ENCODE measurements around the gene HHAT.
"Not testable (repeated sequence)": the region's sequence is repeated elsewhere in the genome, so short reads cannot be mapped to it uniquely, and the experiment has no call there.

HHAT gene

GRCh38 chr1:210377731-210378333 lies 49.1 kb downstream of the HHAT start:
- H3K4me3 ChIP-seq (ENCODE audit: low read depth, low read length): no peak overlapping the region

DNA sequence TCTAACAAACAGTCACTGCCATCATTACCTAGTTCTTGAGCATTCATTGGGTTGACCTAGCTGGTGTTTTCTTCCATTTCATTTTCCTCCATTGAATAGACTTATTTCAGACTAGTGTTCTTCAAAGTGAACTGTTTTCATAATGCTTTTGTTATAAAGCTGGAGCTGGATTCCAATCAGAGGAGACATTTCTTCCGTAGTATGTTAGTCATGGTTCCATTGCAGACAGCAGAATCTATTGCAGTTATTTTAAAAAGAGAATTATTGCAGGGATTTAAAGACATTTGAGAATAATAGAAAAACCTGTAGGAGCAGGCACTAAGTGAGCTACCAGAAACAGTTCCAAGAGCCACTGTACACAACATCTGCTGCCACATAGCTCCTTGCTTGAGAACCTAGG lies 50.0 kb downstream of the HHAT start:
- no peak overlapping the region for H3K4me3 ChIP-seq (ENCODE audit: low read depth, low read length)
- DNase-seq (ENCODE audit: low read depth): no peak

More at GRCh38 chr1:210377731-210378333, 49.1 kb downstream of the HHAT start:
- no peak for DNase-seq (ENCODE audit: low read depth)

DNA sequence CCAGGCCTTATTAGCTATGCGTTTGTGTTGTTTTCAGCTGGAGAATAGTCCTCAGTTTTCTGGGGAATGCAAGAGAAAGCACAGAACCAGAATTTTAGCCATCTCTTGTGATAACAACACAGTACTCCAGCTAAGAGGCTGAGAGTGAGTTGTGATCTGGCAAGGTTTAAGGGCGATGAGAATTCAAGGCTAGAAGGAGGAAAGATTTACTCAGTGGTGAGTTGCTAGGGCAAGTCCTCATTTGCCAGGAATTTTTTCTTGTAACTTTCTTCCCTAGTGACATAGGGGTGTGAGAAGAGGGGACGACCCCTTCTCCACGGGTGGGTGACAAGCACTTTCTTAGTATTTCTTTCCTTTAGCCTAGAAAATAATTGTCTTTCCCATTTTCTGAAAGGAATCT lies 53.2 kb downstream of the HHAT start:
- no peak for DNase-seq (ENCODE audit: low read depth)
- H3K4me3 ChIP-seq (ENCODE audit: low read depth, low read length): no peak overlapping the region

GRCh38 chr1:210384625-210385024 lies 55.9 kb downstream of the HHAT start:
- no peak for DNase-seq (ENCODE audit: low read depth)
- H3K4me3 ChIP-seq (ENCODE audit: low read depth, low read length): no peak overlapping the region

GRCh38 chr1:210385228-210385627 lies 56.5 kb downstream of the HHAT start:
- no peak overlapping the region for H3K4me3 ChIP-seq (ENCODE audit: low read depth, low read length)
- DNase-seq (ENCODE audit: low read depth): no peak

GRCh38 chr1:210394281-210394821 lies 65.6 kb downstream of the HHAT start:
- H3K4me3 ChIP-seq (ENCODE audit: low read depth, low read length): no peak overlapping the region
- DNase-seq (ENCODE audit: low read depth): peak; percentile 74

DNA sequence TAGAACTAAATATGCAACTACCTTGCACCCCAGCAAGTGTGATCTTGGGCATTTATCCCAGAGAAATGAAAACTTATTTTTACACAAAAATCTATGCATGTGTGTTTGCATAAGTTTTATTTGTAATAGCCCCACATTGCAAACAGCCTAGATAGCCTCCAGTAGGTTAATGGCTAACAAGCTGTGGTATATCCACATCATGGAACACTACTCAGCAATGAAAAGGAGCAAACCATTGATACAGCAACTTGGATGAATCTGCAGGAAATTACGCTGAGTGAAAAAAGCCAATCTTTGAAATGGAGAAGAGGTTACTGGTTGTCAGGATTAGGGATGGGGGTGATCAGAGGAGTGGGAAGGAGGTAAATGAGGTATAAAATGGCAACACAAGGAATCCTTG lies 67.8 kb downstream of the HHAT start:
- DNase-seq (ENCODE audit: low read depth): no peak
- H3K4me3 ChIP-seq (ENCODE audit: low read depth, low read length): no peak overlapping the region

GRCh38 chr1:210397252-210397651 lies 68.5 kb downstream of the HHAT start:
- no peak overlapping the region for H3K4me3 ChIP-seq (ENCODE audit: low read depth, low read length)
- DNase-seq (ENCODE audit: low read depth): no peak

- DNase-seq (ENCODE audit: low read depth): no peak
- H3K4me3 ChIP-seq (ENCODE audit: low read depth, low read length): no peak overlapping the region
These were observed 69.0 kb downstream of the HHAT start for GRCh38 chr1:210397681-210398080.

DNA sequence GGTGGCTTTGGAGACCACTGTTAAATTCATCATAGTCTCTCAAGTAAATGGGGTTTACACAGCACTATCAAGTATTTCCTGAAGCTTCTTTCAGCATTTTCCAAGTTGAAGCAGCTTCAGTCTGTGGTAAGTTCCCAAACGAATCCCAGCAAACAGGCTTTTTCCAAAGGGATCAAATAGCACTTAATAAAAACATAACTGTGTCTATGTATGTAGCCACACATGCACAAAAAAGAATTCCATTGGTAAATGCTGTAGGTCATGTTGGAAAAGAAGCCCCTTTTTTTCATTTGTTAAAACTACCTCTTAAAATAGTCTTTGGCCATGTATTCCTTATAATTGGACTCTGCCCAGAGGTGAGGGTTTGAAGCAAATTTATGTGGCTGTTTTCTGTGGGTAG lies 69.8 kb downstream of the HHAT start:
- no peak for DNase-seq (ENCODE audit: low read depth)
- no peak overlapping the region for H3K4me3 ChIP-seq (ENCODE audit: low read depth, low read length)

DNA sequence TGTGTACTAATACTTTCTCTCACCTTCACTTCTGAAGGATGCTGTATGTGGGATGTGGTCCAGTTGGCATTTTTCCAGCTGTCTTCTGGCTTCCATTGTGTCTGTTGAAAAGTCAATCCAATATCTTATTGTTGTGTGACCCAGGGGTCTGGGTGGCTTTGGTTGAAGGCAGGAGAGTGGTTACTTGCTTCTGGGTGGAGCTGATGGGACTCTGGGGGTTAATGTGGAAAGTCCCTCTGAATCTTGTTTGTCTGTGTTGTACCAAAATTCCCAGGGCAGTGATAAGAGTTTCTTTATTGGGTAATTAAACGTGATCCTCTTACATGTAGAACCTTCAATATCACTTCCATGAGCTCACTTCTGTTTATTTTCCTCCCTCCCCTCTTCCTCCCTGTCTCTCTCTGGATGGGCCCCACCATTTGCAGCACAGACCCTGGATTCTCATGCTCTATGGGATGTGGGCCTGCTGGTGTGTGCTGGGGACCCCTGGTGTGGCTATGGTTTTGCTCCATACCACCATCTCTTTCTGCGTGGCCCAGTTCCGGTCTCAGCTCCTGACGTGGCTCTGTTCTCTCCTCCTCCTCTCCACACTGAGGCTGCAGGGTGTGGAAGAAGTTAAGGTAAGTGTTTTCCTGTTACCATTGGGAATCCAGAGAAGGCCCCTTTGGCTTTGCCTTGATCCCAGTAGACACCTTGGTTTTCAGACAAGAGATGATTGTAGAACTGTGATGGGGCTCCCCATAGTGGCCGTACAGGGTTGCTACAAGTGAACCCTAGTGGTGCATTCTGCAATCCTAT lies 71.5 kb downstream of the HHAT start:
- DNase-seq (ENCODE audit: low read depth): no peak
- no peak overlapping the region for H3K4me3 ChIP-seq (ENCODE audit: low read depth, low read length)

- no peak overlapping the region for H3K4me3 ChIP-seq (ENCODE audit: low read depth, low read length)
- DNase-seq (ENCODE audit: low read depth): no peak
These were observed 73.9 kb downstream of the HHAT start for GRCh38 chr1:210402560-210402959.

GRCh38 chr1:210405316-210405715 lies 76.6 kb downstream of the HHAT start:
- no peak overlapping the region for H3K4me3 ChIP-seq (ENCODE audit: low read depth, low read length)
- no peak for DNase-seq (ENCODE audit: low read depth)

GRCh38 chr1:210406341-210406740 lies 77.6 kb downstream of the HHAT start:
- not testable (repeated sequence) for DNase-seq (ENCODE audit: low read depth); H3K4me3 ChIP-seq (ENCODE audit: low read depth, low read length)

DNA sequence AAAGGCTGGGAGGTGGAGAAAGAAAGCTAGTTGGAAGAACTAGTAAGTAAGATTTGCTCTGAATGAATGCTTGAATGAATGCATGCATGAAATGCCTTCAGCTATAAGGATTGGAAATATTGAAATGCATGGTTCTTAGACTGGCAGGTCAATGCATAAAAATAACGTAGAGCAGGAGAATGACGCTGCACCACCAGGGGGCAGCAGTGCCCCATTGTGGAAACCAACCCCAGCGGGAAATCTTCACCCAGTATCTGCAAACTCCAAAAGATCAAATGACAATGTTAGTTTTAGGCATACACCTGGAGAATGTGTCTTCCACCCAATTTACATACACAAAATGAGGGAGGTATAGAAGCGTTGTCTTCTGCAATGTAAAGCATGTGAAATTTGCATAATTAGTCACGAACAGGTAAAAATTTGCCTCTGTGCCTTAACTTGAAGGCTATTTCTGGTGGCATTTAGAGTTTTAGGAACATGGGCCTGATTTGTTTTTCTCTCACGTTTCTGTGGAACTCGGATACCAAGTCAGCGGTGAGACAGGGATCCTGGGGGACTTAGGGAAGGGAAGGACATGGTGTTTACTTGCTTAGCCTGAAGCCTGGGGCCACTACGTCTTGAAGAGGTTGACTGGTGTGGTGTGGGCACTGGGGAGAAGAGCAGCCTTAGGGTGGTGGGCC lies 78.6 kb downstream of the HHAT start:
- DNase-seq (ENCODE audit: low read depth): no peak

DNA sequence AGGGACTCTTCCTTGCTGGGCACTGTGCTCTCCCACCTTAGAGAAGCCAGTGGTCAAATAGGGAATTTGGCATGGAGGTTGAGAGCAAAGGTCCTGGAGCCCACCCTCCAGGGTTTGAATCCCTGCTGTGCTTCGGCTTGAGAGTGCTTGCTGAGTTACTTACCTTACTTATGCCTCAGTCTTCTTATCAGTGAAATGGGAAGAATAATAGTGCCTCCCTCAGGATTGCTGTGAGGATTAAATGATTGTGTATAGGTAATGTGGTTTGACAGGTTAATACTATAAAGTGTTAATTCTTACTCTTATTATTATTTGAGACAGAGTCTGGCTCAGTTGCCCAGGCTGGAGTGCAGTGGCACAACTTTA lies 79.2 kb downstream of the HHAT start:
- no peak overlapping the region for H3K4me3 ChIP-seq (ENCODE audit: low read depth, low read length)

More for the DNA sequence above, 78.6 kb downstream of the HHAT start:
- H3K4me3 ChIP-seq (ENCODE audit: low read depth, low read length): no peak overlapping the region

GRCh38 chr1:210412240-210412639 lies 83.5 kb downstream of the HHAT start:
- no peak for DNase-seq (ENCODE audit: low read depth)
- H3K4me3 ChIP-seq (ENCODE audit: low read depth, low read length): no peak overlapping the region

More for the DNA sequence above, 79.2 kb downstream of the HHAT start:
- DNase-seq (ENCODE audit: low read depth): no peak

DNA sequence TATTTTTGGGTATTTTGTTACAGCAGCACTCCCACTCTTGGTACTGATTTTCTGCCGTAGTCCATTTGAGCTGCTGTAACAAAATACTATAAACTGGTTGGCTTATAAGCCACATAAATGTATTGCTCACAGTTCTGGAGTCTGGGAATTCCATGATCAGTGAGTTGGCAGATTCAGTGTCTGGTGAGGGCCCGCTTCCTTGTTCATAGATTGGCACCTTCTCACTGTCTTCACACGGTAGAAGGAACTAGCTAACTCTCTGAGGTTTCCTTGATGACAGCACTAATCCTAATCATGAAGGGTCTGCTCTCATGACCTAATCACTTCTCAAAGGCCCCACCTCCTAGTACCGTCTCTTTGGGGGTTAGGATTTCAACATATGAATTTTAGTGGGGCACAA lies 85.2 kb downstream of the HHAT start:
- H3K4me3 ChIP-seq (ENCODE audit: low read depth, low read length): no peak overlapping the region
- no peak for DNase-seq (ENCODE audit: low read depth)

DNA sequence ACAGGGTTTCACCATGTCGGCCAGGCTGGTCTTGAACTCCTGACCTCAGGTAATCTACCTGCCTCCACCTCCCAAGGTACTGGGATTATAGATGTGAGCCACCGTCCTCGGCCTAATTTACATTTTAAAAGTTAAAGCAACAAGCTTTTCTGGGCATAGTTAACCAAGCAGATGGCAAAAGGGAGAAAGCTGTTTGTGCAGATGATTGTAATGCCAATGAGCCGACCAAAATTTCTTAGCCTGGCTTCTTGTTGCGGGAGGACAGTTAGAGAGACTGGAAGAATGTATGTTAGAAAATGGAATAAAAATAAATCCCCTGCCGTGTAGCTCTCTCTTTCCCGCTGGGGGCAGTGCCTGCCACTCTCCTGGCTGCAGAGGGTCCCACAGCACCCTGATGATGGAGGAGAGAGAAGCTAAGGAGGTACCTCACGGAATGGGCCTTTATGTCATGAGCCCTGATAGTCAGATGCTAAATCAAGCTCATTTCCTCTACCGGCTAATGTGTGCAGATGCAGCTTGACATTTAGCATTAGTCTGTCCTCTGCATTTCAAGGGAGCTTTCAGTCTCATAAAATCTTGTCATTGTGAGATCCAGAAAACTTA lies 87.2 kb downstream of the HHAT start:
- H3K4me3 ChIP-seq (ENCODE audit: low read depth, low read length): no peak overlapping the region
- DNase-seq (ENCODE audit: low read depth): no peak

DNA sequence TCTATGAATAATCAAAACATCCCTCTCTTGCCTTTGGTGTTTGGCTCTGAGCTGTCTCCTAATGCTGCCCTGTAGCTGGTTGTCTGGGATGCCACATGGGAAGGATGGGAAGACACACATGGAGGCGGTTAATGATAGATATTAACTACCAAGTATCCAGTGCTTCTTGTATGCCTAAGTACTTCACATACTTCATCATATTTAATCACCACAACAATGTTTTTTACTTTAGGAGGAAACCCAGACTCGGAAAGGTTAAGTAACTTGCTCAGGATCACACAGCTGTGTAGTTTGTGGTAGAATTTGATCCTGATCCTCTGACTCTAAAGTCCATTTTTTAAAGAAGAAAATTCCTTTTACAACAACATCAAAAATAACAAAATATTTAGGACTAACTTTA lies 88.0 kb downstream of the HHAT start:
- H3K4me3 ChIP-seq (ENCODE audit: low read depth, low read length): no peak overlapping the region
- DNase-seq (ENCODE audit: low read depth): peak; percentile 16
